ENCODE data around the gene CMTM2.

DNA sequence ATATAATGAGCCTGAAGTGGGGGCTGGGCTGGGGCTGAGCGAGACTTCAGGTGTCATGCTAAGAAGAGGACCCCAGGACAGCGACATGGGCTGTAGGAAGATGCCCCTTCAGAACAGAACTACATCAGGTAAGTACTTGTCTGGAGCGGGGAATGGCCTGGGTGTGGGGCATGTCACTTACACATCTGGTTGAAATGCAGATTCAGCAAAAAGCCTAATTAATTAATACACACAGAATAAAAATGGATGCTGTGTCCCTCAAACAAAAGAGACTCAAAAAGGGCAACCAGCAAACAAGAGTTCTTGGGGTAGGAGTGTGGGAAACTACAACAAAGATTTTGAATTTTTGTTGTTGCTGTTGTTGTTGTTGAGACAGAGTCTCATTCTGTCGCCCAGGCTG lies 11.8 kb downstream of the CMTM2 start:
- TF ChIP-seq, protein P1, sequence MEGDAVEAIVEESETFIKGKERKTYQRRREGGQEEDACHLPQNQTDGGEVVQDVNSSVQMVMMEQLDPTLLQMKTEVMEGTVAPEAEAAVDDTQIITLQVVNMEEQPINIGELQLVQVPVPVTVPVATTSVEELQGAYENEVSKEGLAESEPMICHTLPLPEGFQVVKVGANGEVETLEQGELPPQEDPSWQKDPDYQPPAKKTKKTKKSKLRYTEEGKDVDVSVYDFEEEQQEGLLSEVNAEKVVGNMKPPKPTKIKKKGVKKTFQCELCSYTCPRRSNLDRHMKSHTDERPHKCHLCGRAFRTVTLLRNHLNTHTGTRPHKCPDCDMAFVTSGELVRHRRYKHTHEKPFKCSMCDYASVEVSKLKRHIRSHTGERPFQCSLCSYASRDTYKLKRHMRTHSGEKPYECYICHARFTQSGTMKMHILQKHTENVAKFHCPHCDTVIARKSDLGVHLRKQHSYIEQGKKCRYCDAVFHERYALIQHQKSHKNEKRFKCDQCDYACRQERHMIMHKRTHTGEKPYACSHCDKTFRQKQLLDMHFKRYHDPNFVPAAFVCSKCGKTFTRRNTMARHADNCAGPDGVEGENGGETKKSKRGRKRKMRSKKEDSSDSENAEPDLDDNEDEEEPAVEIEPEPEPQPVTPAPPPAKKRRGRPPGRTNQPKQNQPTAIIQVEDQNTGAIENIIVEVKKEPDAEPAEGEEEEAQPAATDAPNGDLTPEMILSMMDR (conservative IDR thresholded peaks at IDR 0.05 in 1 of 2, IDR thresholded peaks at IDR 0.05 in 1 of 2; ENCODE audit: low read depth in 1 of 2, low read length in 2 of 2), result no peak
- no peak for TF ChIP-seq EZH2 (IDR thresholded peaks at IDR 0.05; ENCODE audit: low read length, missing control alignments)

Data from fibroblast of lung (primary cell).